HG03342 (cell line): ENCODE results near the gene CUX1.
A peak's percentile ranks its signal among the peaks of the same experiment; 100 is the strongest.

Experiments
- ATAC-seq: cut with Tn5 transposase; IDR thresholded peaks from one replicate; pipeline ENCODE4 v1.9.1; 2021; ENCODE audit warnings: mild to moderate bottlenecking, moderate library complexity; ENCODE audit not compliant: unreplicated experiment

CUX1 gene

GRCh38 chr7:102275123-102275703 is 457.8 kb downstream of the CUX1 start:
- no peak for ATAC-seq

- no peak for ATAC-seq
Observed at GRCh38 chr7:102277901-102278300, 460.5 kb downstream of the CUX1 start.

- ATAC-seq: peak; percentile 63
Observed at GRCh38 chr7:102279537-102280400, 462.3 kb downstream of the CUX1 start.

- ATAC-seq: no peak
Observed at GRCh38 chr7:102280521-102280920, 463.1 kb downstream of the CUX1 start.

- ATAC-seq: no peak
Observed at GRCh38 chr7:102281785-102282184, 464.4 kb downstream of the CUX1 start.

- ATAC-seq: no peak
Observed at GRCh38 chr7:102282465-102283362, 465.3 kb downstream of the CUX1 start.

- no peak for ATAC-seq
Observed at GRCh38 chr7:102283477-102284189, 466.2 kb downstream of the CUX1 start.

- no peak for ATAC-seq
Observed at GRCh38 chr7:102284399-102284798, 467.0 kb downstream of the CUX1 start.

GRCh38 chr7:102284891-102285539 is 467.6 kb downstream of the CUX1 start:
- no peak for ATAC-seq

- no peak for ATAC-seq
Observed at GRCh38 chr7:102285540-102286236, 468.3 kb downstream of the CUX1 start.

GRCh38 chr7:102286237-102287110 is 469.0 kb downstream of the CUX1 start, which contains the start of gene SH2B2:
Gene SH2B2, plus strand, starts transcription at chr7:102286868. Its CDS starts 13,683 bp downstream, at chr7:102300551.
- peak; percentile 25 for ATAC-seq

GRCh38 chr7:102287111-102287980 is 469.9 kb downstream of the CUX1 start:
- ATAC-seq: peak; percentile 4

GRCh38 chr7:102287981-102288278 is 470.5 kb downstream of the CUX1 start:
- ATAC-seq: no peak

GRCh38 chr7:102288285-102288930 is 471.0 kb downstream of the CUX1 start:
- ATAC-seq: no peak

- no peak for ATAC-seq
Observed at GRCh38 chr7:102289057-102289456, 471.6 kb downstream of the CUX1 start.

- peak; percentile 44 for ATAC-seq
Observed at GRCh38 chr7:102291056-102291915, 473.9 kb downstream of the CUX1 start.
